ENCODE results near the gene SRGAP2C.
"Not testable (repeated sequence)": the region's sequence is repeated elsewhere in the genome, so short reads cannot be mapped to it uniquely, and the experiment has no call there.

SRGAP2C gene

GRCh38 chr1:121296563-121296962 lies 111.8 kb downstream of the SRGAP2C start:
- not testable (repeated sequence) for H3K36me3 ChIP-seq (ENCODE audit: insufficient read depth, low read length); DNase-seq (ENCODE audit: low read depth, low spot score); H3K9me3 ChIP-seq (ENCODE audit: low read depth, low read length); H3K9ac ChIP-seq (ENCODE audit: insufficient read length); H3K27ac ChIP-seq; H3K4me3 ChIP-seq

GRCh38 chr1:121298529-121298928 lies 113.8 kb downstream of the SRGAP2C start:
- not testable (repeated sequence) for H3K4me3 ChIP-seq; DNase-seq (ENCODE audit: low read depth, low spot score); H3K27ac ChIP-seq; H3K36me3 ChIP-seq (ENCODE audit: insufficient read depth, low read length); H3K9me3 ChIP-seq (ENCODE audit: low read depth, low read length); H3K9ac ChIP-seq (ENCODE audit: insufficient read length)

- not testable (repeated sequence) for H3K27ac ChIP-seq; H3K36me3 ChIP-seq (ENCODE audit: insufficient read depth, low read length); H3K9me3 ChIP-seq (ENCODE audit: low read depth, low read length); H3K4me3 ChIP-seq; DNase-seq (ENCODE audit: low read depth, low spot score); H3K9ac ChIP-seq (ENCODE audit: insufficient read length)
Observed at GRCh38 chr1:121299514-121300149, 114.9 kb downstream of the SRGAP2C start.

GRCh38 chr1:121301876-121302275 lies 117.1 kb downstream of the SRGAP2C start:
- H3K27ac ChIP-seq; H3K36me3 ChIP-seq (ENCODE audit: insufficient read depth, low read length); H3K4me3 ChIP-seq; H3K9me3 ChIP-seq (ENCODE audit: low read depth, low read length); H3K9ac ChIP-seq (ENCODE audit: insufficient read length); DNase-seq (ENCODE audit: low read depth, low spot score): not testable (repeated sequence)

GRCh38 chr1:121307759-121308158 lies 123.0 kb downstream of the SRGAP2C start:
- H3K9me3 ChIP-seq (ENCODE audit: low read depth, low read length); H3K27ac ChIP-seq; H3K9ac ChIP-seq (ENCODE audit: insufficient read length); H3K4me3 ChIP-seq; DNase-seq (ENCODE audit: low read depth, low spot score); H3K36me3 ChIP-seq (ENCODE audit: insufficient read depth, low read length): not testable (repeated sequence)

GRCh38 chr1:121315509-121315908 lies 130.7 kb downstream of the SRGAP2C start:
- not testable (repeated sequence) for H3K36me3 ChIP-seq (ENCODE audit: insufficient read depth, low read length); H3K9me3 ChIP-seq (ENCODE audit: low read depth, low read length); H3K9ac ChIP-seq (ENCODE audit: insufficient read length); DNase-seq (ENCODE audit: low read depth, low spot score); H3K27ac ChIP-seq; H3K4me3 ChIP-seq

GRCh38 chr1:121316081-121316480 lies 131.3 kb downstream of the SRGAP2C start:
- H3K4me3 ChIP-seq; H3K9me3 ChIP-seq (ENCODE audit: low read depth, low read length); H3K9ac ChIP-seq (ENCODE audit: insufficient read length); H3K36me3 ChIP-seq (ENCODE audit: insufficient read depth, low read length); H3K27ac ChIP-seq; DNase-seq (ENCODE audit: low read depth, low spot score): not testable (repeated sequence)

- not testable (repeated sequence) for H3K27ac ChIP-seq; H3K36me3 ChIP-seq (ENCODE audit: insufficient read depth, low read length); H3K9ac ChIP-seq (ENCODE audit: insufficient read length); H3K9me3 ChIP-seq (ENCODE audit: low read depth, low read length); H3K4me3 ChIP-seq; DNase-seq (ENCODE audit: low read depth, low spot score)
Observed at GRCh38 chr1:121317491-121318468, 133.0 kb downstream of the SRGAP2C start.

GRCh38 chr1:121318687-121319086 lies 133.9 kb downstream of the SRGAP2C start:
- H3K4me3 ChIP-seq; H3K36me3 ChIP-seq (ENCODE audit: insufficient read depth, low read length); H3K9me3 ChIP-seq (ENCODE audit: low read depth, low read length); DNase-seq (ENCODE audit: low read depth, low spot score); H3K27ac ChIP-seq; H3K9ac ChIP-seq (ENCODE audit: insufficient read length): not testable (repeated sequence)

- not testable (repeated sequence) for DNase-seq (ENCODE audit: low read depth, low spot score); H3K36me3 ChIP-seq (ENCODE audit: insufficient read depth, low read length); H3K4me3 ChIP-seq; H3K9ac ChIP-seq (ENCODE audit: insufficient read length); H3K27ac ChIP-seq; H3K9me3 ChIP-seq (ENCODE audit: low read depth, low read length)
Observed at GRCh38 chr1:121321660-121322059, 136.9 kb downstream of the SRGAP2C start.

GRCh38 chr1:121324726-121325125 lies 140.0 kb downstream of the SRGAP2C start:
- not testable (repeated sequence) for DNase-seq (ENCODE audit: low read depth, low spot score); H3K36me3 ChIP-seq (ENCODE audit: insufficient read depth, low read length); H3K27ac ChIP-seq; H3K4me3 ChIP-seq; H3K9me3 ChIP-seq (ENCODE audit: low read depth, low read length); H3K9ac ChIP-seq (ENCODE audit: insufficient read length)

GRCh38 chr1:121332141-121332540 lies 147.4 kb downstream of the SRGAP2C start:
- not testable (repeated sequence) for H3K9ac ChIP-seq (ENCODE audit: insufficient read length); H3K4me3 ChIP-seq; H3K36me3 ChIP-seq (ENCODE audit: insufficient read depth, low read length); DNase-seq (ENCODE audit: low read depth, low spot score); H3K9me3 ChIP-seq (ENCODE audit: low read depth, low read length); H3K27ac ChIP-seq

GRCh38 chr1:121332599-121333562 lies 148.1 kb downstream of the SRGAP2C start:
- not testable (repeated sequence) for H3K27ac ChIP-seq; DNase-seq (ENCODE audit: low read depth, low spot score); H3K36me3 ChIP-seq (ENCODE audit: insufficient read depth, low read length); H3K9ac ChIP-seq (ENCODE audit: insufficient read length); H3K4me3 ChIP-seq; H3K9me3 ChIP-seq (ENCODE audit: low read depth, low read length)

GRCh38 chr1:121337958-121338357 lies 153.2 kb downstream of the SRGAP2C start:
- not testable (repeated sequence) for DNase-seq (ENCODE audit: low read depth, low spot score)

More at GRCh38 chr1:121337958-121338357, 153.2 kb downstream of the SRGAP2C start:
- not testable (repeated sequence) for H3K4me3 ChIP-seq; H3K9ac ChIP-seq (ENCODE audit: insufficient read length); H3K9me3 ChIP-seq (ENCODE audit: low read depth, low read length); H3K27ac ChIP-seq; H3K36me3 ChIP-seq (ENCODE audit: insufficient read depth, low read length)
